HG02970 (cell line): ENCODE measurements around the gene GTPBP6.
A peak's percentile ranks its signal among the peaks of the same experiment; 100 is the strongest.
"Not testable (repeated sequence)": the region's sequence is repeated elsewhere in the genome, so short reads cannot be mapped to it uniquely, and the experiment has no call there.

ENCODE experiments used
- ATAC-seq: cut with Tn5 transposase; IDR thresholded peaks from one replicate; pipeline ENCODE4 v1.9.1; 2021; ENCODE audit warnings: mild to moderate bottlenecking, moderate library complexity, moderate number of reproducible peaks; ENCODE audit not compliant: unreplicated experiment, low FRiP score

The GTPBP6 gene

GRCh38 chrX:275476-275966 lies 43.1 kb downstream of the GTPBP6 start:
- ATAC-seq: no peak

DNA sequence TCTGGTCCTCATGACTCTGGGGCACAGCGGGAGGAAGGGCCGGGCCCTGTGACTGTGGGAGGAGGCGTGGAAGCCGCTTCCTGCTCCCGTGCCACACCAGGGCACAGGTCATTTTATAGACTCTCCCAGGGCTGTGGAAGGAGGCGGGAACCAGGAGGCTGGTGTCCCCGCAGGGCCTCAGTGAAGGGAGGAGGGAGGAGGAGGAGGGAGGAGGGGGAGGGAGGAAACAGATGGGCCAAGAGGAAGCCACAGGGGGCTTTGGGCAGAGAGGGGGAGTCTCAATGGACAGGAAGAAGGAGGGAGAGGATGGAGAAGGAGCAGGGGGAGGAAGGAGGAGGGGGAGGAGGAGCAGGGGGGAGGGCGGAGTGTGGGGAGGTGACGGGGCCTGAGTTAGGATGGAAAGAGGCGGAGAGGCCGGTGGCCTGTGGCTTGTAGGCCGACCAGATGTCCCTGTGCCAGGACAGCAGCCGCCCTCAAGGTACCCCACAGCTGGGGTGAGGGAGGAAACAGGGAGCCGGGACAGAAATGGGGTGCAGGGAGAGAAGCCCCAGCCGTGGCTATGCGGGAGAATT lies 43.6 kb downstream of the GTPBP6 start:
- ATAC-seq: no peak

DNA sequence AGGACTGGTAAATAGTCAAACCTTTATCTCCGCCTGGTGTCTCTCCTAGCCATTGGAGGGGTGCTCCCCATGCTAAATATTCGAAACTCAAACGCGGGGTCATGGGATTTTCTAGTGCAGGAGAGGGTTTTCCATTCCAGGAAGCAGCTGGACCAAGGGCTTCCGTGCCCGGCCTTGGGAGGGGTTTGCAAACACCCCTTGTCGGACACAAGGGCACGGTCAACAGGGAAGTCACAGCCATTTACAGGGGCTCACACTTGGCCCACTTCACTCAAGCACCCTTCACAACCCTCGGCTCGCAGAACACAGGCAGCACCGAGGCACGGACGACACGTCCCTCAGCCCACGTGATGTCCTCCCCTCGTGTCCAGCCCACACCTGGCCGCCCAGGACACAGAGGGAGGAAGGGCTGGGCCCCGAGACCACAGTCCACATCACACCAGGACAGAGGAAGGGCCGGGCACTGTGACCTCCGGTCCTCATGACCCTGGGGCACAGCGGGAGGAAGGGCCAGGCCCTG lies 47.7 kb downstream of the GTPBP6 start:
- no peak for ATAC-seq

DNA sequence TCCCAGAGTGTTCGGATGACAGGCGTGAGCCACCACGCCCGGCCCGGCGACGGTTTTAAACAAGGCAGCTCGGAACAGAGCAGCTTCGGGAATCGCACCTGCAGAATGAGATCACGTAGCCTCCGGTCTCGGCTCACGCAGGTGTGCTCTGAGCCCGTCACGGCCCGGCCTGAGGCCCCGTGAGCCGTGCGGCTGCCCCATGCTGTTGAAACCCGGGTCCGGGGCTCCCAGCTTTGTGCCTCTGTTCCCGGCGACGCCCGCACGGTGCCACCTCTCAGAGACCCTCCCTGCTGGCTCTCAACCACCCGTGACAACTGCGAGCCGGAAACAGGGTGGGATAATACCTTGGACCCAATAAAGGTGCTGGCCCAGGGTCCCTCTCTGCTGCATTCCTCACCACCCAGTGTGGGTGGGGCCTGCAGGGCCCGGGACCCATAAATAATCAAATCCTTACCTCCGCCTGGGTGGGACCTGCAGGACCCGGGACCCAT lies 50.8 kb downstream of the GTPBP6 start:
- ATAC-seq: no peak

DNA sequence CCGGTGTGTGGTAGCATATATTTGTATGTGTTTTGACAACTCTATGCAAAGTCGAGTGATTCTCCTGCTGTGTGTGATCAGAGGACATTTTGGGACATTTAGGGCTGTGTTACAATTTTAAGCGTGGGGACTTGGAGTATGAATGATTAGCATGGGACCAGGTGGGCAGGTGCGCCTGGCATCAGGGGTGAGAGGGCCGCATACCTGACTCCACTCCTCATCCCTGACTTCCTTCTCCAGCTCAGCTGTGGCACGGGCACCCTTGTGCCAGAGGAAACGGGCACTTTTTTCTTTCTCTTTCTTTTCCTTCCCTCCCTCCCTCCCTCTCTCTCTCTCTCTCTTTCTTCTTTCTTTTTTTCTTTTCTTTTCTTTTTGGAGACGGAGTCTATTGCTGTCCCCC lies 53.1 kb downstream of the GTPBP6 start:
- no peak for ATAC-seq

DNA sequence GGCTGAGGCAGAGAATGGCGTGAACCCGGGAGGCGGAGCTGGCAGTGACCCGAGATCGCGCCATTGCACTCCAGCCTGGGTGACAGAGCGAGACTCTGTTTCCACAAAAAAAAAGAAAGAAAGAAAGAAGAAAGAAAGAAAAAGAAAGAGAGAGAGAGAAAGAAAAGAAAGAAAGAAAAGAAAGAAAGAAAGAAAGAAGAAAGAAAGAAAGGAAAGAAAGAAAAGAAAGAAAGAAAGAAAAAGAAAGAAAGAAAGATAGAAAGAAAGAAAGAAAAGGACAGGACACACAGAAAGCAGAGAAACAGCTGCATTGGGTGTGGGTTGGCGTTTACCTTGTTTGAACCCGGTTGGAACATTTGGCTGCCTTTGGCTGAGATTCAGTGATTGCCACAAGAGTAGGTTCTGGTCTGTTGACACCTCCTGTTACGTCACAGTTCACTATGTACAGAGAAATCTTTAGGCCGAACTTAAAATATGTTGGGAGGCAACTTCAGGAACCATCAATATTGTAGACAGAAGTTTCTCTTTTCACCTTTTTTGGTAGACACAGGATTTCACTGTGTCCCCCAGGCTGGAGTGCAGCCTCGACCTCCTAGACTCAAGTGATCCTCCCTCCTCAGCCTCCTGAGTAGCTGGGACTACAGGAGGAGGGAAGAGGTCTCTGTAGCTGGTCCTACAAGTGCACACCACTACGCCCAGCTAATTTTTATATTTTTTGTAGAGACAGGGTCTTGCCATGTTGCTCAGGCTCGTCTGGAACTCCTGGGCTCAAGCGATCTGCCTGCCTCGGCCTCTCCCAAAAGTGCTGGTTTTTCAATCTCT lies 53.8 kb downstream of the GTPBP6 start:
- no peak for ATAC-seq

GRCh38 chrX:264006-264405 lies 54.6 kb downstream of the GTPBP6 start:
- ATAC-seq: not testable (repeated sequence)

- peak; percentile 52 for ATAC-seq
Measured at GRCh38 chrX:262381-262909, 56.2 kb downstream of the GTPBP6 start.

GRCh38 chrX:261919-262352 lies 56.7 kb downstream of the GTPBP6 start:
- no peak for ATAC-seq

DNA sequence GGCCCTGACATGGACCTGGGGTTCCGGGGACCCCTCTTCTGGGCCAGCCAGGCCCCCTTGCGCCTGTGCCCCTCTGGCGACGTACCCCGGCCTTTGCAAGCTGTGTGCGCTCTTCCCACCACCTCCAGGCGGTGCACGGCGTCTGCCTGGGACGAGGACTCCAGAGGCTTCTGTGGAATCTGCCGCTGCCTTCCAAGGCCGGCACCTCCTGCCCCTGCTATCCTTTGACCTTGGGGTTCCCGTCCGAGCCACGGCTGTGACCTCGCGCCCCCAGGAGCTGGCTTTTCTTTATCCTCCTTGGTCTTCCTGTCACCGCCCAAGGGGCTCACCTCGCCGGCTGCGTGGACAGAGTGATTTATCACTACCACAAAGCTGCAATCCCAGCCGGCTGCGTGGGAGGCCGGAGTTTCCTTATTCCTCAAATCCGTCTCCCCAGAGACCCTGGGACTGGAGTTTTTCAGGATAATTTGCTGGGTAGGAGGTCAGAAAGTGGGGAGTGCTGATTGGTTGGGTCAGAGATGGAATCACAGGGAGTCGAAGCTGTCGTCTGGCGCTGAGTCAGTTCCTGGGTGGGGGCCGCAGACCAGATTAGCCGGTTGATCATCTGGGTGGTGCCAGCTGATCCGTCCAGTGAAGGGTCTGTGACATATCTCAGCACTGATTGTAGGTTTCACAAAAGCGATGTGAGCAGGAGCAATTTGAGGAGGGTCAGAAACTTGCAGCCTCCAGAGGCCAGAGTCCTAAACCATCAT lies 57.3 kb downstream of the GTPBP6 start:
- no peak for ATAC-seq

DNA sequence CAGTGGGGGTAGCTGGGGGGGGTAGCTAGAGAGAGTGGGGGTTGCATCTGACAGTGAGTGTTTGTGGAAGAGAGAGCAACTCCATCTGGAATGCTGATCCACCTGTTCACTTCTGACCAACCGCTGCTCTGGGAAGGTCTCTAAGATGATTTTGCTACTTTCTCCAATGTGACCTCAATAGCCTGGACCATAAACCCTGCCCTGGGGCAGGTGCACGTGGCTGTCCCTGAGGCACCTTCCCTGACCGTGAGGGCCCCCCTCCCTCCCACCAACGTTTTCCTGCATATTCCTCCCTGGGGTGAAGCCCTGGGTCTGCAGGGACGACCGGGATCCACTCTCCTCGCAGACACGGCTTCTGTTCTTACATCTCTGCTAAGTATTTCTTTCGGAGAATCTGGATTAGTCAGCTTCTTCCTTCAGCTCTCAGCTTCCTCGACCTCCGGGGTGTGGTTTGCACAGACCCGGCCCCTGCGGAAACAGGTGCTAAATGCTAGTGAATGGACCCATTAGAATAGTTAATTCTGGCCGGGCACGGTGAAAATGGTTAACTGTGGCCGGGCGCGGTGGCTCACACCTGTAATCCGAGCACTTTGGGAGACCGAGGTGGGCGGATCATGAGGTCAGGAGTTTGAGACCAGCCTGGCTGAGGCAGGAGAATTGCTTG lies 58.8 kb downstream of the GTPBP6 start:
- ATAC-seq: no peak

DNA sequence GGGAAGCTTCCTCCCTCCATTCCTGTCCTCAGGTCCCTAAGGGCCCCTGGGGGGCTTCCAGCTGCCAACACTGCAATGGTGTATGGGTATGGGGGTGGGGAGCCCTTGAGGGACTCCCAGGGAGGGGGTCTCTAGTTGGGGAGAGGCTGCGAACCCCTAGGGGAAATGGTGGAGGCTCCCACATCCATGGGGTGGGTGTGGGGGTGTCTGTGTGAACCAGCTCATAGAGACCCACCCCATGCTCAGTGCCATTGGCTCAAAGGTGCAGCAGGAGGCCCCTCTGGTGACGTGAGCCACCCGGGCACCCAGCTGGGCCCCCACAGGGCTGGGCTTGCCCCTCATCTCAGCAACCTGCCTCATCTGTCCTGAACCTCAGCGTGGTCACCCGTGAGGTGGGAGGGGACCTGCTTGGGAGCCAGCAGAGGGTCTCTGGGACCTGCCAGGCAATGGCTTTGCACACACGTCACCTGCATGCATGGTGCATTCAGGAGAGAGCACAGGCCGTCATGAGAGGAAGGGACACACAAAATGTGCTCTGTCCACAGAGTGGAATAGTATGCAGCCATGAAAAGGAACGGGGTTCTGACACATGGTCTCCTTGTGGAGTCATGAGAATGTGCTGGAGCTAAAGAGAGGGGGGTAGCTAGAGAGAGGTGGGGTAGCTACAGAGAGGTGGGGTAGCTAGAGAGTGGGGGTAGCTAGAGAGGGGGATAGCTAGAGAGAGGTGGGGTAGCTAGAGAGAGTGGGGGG lies 60.1 kb downstream of the GTPBP6 start:
- no peak for ATAC-seq

- no peak for ATAC-seq
Measured at GRCh38 chrX:257681-258289, 60.8 kb downstream of the GTPBP6 start.

- not testable (repeated sequence) for ATAC-seq
Measured at GRCh38 chrX:257054-257453, 61.5 kb downstream of the GTPBP6 start.

- no peak for ATAC-seq
Measured at GRCh38 chrX:255923-256331, 62.7 kb downstream of the GTPBP6 start.
